Tibial artery (tissue), 4 donors: ENCODE results near the gene DNAJC13.

Source experiments
- DNase-seq, 2 donors: peaks; one replicate each; pipeline ENCODE4 v3.0.0-alpha.2; 2019
- H3K27ac ChIP-seq, 2 donors: fragments of 200-600 bp; sonication (generic) in 1 of 2; 1 replicate in 1 of 2; 2 replicates in 1 of 2; pipeline ENCODE4 v1.5.1; 2018 to 2019; ENCODE audit warnings: mild to moderate bottlenecking in 1 of 2
- H3K27me3 ChIP-seq, 2 donors: fragments of 200-600 bp; sonication (generic) in 1 of 2; one replicate each; pipeline versions ENCODE4 v1.5.1 to v1.6.0; 2016 to 2019
- H3K36me3 ChIP-seq, 3 donors: fragments of 200-600 bp; sonication (generic) in 2 of 3; one replicate each; pipeline ENCODE4 v1.5.1; 2016 to 2019; ENCODE audit warnings: mild to moderate bottlenecking in 2 of 3
- H3K4me1 ChIP-seq, 4 donors: fragments of 200-600 bp; sonication (generic) in 2 of 4; 1 replicate in 3 of 4; 2 replicates in 1 of 4; pipeline ENCODE4 v1.5.1; 2016 to 2019
- H3K4me3 ChIP-seq, 2 donors: fragments of 200-600 bp; sonication (generic) in 1 of 2; 1 replicate in 1 of 2; 2 replicates in 1 of 2; pipeline ENCODE4 v1.5.1; 2018 to 2019; ENCODE audit warnings: mild to moderate bottlenecking in 2 of 2
- H3K9me3 ChIP-seq, 3 donors: fragments of 200-600 bp; sonication (generic) in 1 of 3; one replicate each; pipeline ENCODE4 v1.5.1; 2016 to 2019
- CTCF ChIP-seq, 2 experiments: fragments of 200-600 bp in 1 of 2; fragments of 450-650 bp in 1 of 2; IDR thresholded peaks; one replicate each; pipeline ENCODE4 v1.5.1; 2017 to 2019; ENCODE audit warnings: antibody characterized with exemption in 2 of 2, mild to moderate bottlenecking in 1 of 2, moderate library complexity in 1 of 2
- intact Hi-C: fragments of 100-400 bp; cut with DNase I; formaldehyde crosslinking; loops from one replicate; pipeline ENCODE4 v1.15.0; 2023; ENCODE audit warnings: low total_unique reads

DNAJC13 gene

GRCh38 chr3:132406587-132406986, 10.7 kb upstream of the DNAJC13 start:
- Histone ChIP-seq H3K9me3 (no peaks in the 10 kb centered on the region), H3K27me3 (no peaks in the 10 kb centered on the region), H3K36me3 (no peaks in the 10 kb centered on the region), H3K27ac (no peak overlapping the region), H3K4me3 (no peak overlapping the region), H3K4me1 (no peaks in the 10 kb centered on the region)
- no peak for TF ChIP-seq CTCF (IDR thresholded peaks at IDR 0.05)
- intact Hi-C loops: no loop called here
- DNase-seq: no peak

- DNase-seq: no peak
- H3K4me3 ChIP-seq: no peak overlapping the region
- H3K36me3 ChIP-seq: no peaks in the 10 kb centered on the region
- no peaks in the 10 kb centered on the region for H3K27me3 ChIP-seq
- H3K9me3 ChIP-seq: no peaks in the 10 kb centered on the region
- no peak overlapping the region for H3K27ac ChIP-seq
- TF ChIP-seq CTCF (IDR thresholded peaks at IDR 0.05): no peak
- intact Hi-C loops: no loop called here
- no peaks in the 10 kb centered on the region for H3K4me1 ChIP-seq
Measured at GRCh38 chr3:132407025-132407424, 10.3 kb upstream of the DNAJC13 start.

GRCh38 chr3:132414841-132415240, 2.5 kb upstream of the DNAJC13 start:
- no peak for DNase-seq
- intact Hi-C loops: no loop called here
- Histone ChIP-seq H3K36me3 (no peaks in the 10 kb centered on the region), H3K4me3 (no peak overlapping the region), H3K27me3 (no peaks in the 10 kb centered on the region), H3K4me1 (peaks cover 0 to 18% (median 10%) of the 10 kb centered on the region in 4 donors), H3K27ac (no peak overlapping the region), H3K9me3 (no peaks in the 10 kb centered on the region)
- TF ChIP-seq CTCF (IDR thresholded peaks at IDR 0.05): no peak

- H3K9me3 ChIP-seq: no peaks in the 10 kb centered on the region
- no peak for TF ChIP-seq CTCF (IDR thresholded peaks at IDR 0.05)
- peaks cover 0 to 30% (median 15%) of the 10 kb centered on the region in 4 donors for H3K4me1 ChIP-seq
- DNase-seq: no peak
- no peaks in the 10 kb centered on the region for H3K27me3 ChIP-seq
- intact Hi-C loops: no loop called here
- no peaks in the 10 kb centered on the region for H3K36me3 ChIP-seq
- H3K27ac ChIP-seq: peak overlapping the region in 1 of 2 donors; percentile 89
- no peak overlapping the region for H3K4me3 ChIP-seq
Measured at GRCh38 chr3:132416161-132416560, 1.1 kb upstream of the DNAJC13 start.

- Histone ChIP-seq H3K27me3 (no peaks in the 10 kb centered on the region), H3K4me3 (peak overlapping the region; percentile 86 to 88), H3K4me1 (peaks cover 0 to 47% (median 20%) of the 10 kb centered on the region in 4 donors), H3K36me3 (no peaks in the 10 kb centered on the region), H3K27ac (peak overlapping the region; percentile 80 to 89), H3K9me3 (no peaks in the 10 kb centered on the region)
- DNase-seq: peak; percentile 43 to 70
- no peak for TF ChIP-seq CTCF (IDR thresholded peaks at IDR 0.05)
- intact Hi-C loops: no loop called here
Measured at GRCh38 chr3:132417695-132418411, 551 bp downstream of the DNAJC13 start.
